Mesenchymal stem cell (in vitro differentiated cells and primary cell): ENCODE data around the gene APEH.
"Not testable (repeated sequence)": the region's sequence is repeated elsewhere in the genome, so short reads cannot be mapped to it uniquely, and the experiment has no call there.

Experiments
- DNase-seq: peaks from one replicate; pipeline ENCODE4 v3.0.0-alpha.2; 2013
- H2AFZ ChIP-seq: one replicate; pipeline ENCODE4 v1.6.1; 2013; ENCODE audit warnings: low read depth, mild to moderate bottlenecking, control low read depth, inconsistent platforms, low read length, moderate library complexity
- H2AK5ac ChIP-seq: 2 replicates; pipeline ENCODE4 v1.6.1; 2013; ENCODE audit warnings: low read length, moderate library complexity, mild to moderate bottlenecking, inconsistent platforms; ENCODE audit not compliant: severe bottlenecking
- H2BK120ac ChIP-seq: one replicate; pipeline ENCODE4 v1.6.1; 2013; ENCODE audit warnings: low read depth, mild to moderate bottlenecking, inconsistent platforms, low read length, moderate library complexity
- H2BK12ac ChIP-seq, 2 experiments: one replicate each; pipeline ENCODE4 v1.6.1; 2013; ENCODE audit warnings: inconsistent platforms in 2 of 2, low read length in 2 of 2, mild to moderate bottlenecking in 2 of 2, moderate library complexity in 2 of 2, control low read depth in 1 of 2
- H2BK15ac ChIP-seq: one replicate; pipeline ENCODE4 v1.6.1; 2013; ENCODE audit warnings: mild to moderate bottlenecking, low read depth, inconsistent platforms; ENCODE audit not compliant: poor library complexity, severe bottlenecking
- H2BK5ac ChIP-seq: 2 replicates; pipeline ENCODE4 v1.6.1; 2013; ENCODE audit warnings: low read depth, mild to moderate bottlenecking, low read length, control low read depth, inconsistent platforms; ENCODE audit not compliant: poor library complexity, severe bottlenecking
- H3K14ac ChIP-seq, 2 experiments: one replicate each; pipeline ENCODE4 v1.6.1; 2013; ENCODE audit warnings: inconsistent platforms in 2 of 2, low read length in 2 of 2, control low read depth in 1 of 2, mild to moderate bottlenecking in 1 of 2, moderate library complexity in 1 of 2
- H3K18ac ChIP-seq, 2 experiments: one replicate each; pipeline ENCODE4 v1.6.1; 2013; ENCODE audit warnings: inconsistent platforms in 2 of 2, low read length in 2 of 2, control low read depth in 1 of 2, low read depth in 1 of 2, mild to moderate bottlenecking in 1 of 2
- H3K23ac ChIP-seq, 2 experiments: one replicate each; pipeline ENCODE4 v1.6.1; 2013; ENCODE audit warnings: inconsistent platforms in 2 of 2, low read length in 2 of 2, mild to moderate bottlenecking in 2 of 2, moderate library complexity in 2 of 2, control low read depth in 1 of 2
- H3K27ac ChIP-seq: 2 replicates; pipeline ENCODE4 v1.5.1; 2013; ENCODE audit warnings: mild to moderate bottlenecking, moderate library complexity, low read length, control low read depth, inconsistent platforms; ENCODE audit not compliant: poor library complexity, severe bottlenecking
- H3K27me3 ChIP-seq, 2 experiments: 2 replicates each; pipeline versions ENCODE4 v1.6.1 to v1.7.0; 2013; ENCODE audit warnings: low read length in 2 of 2, mild to moderate bottlenecking in 2 of 2, moderate library complexity in 2 of 2, control low read depth in 1 of 2, inconsistent platforms in 1 of 2; ENCODE audit not compliant: control insufficient read depth in 1 of 2, insufficient read depth in 1 of 2
- H3K36me3 ChIP-seq, 2 experiments: 2 replicates each; pipeline versions ENCODE4 v1.6.1 to v1.7.0; 2013; ENCODE audit warnings: low read length in 2 of 2, control low read depth in 1 of 2, inconsistent platforms in 1 of 2, low read depth in 1 of 2, mild to moderate bottlenecking in 1 of 2; ENCODE audit not compliant: insufficient read depth in 2 of 2, control insufficient read depth in 1 of 2
- H3K4ac ChIP-seq, 2 experiments: one replicate each; pipeline ENCODE4 v1.6.1; 2013; ENCODE audit warnings: inconsistent platforms in 2 of 2, low read length in 2 of 2, mild to moderate bottlenecking in 2 of 2, moderate library complexity in 2 of 2, control low read depth in 1 of 2, low read depth in 1 of 2
- H3K4me1 ChIP-seq: 2 replicates; pipeline ENCODE4 v1.6.1; 2013; ENCODE audit warnings: low read depth, low read length, control low read depth; ENCODE audit not compliant: control insufficient read depth, insufficient read depth
- H3K4me2 ChIP-seq: 2 replicates; pipeline ENCODE4 v1.6.1; 2013; ENCODE audit warnings: low read length, mild to moderate bottlenecking, inconsistent platforms; ENCODE audit not compliant: poor library complexity, severe bottlenecking
- H3K4me3 ChIP-seq, 2 experiments: 2 replicates each; pipeline versions ENCODE4 v1.5.1 to v1.7.0; 2013; ENCODE audit warnings: low read length in 2 of 2, mild to moderate bottlenecking in 2 of 2, control low read depth in 1 of 2, low read depth in 1 of 2; ENCODE audit not compliant: insufficient read depth in 1 of 2
- H3K79me1 ChIP-seq: replicated peaks from 2 replicates; pipeline ENCODE4 v1.6.1; 2013; ENCODE audit warnings: mild to moderate bottlenecking, control low read depth, low read length, inconsistent platforms; ENCODE audit not compliant: poor library complexity, severe bottlenecking
- H3K9ac ChIP-seq: 2 replicates; pipeline ENCODE4 v1.7.0; 2013; ENCODE audit warnings: mild to moderate bottlenecking, low read length, moderate library complexity
- H3K9me3 ChIP-seq: 2 replicates; pipeline ENCODE4 v1.7.0; 2013; ENCODE audit warnings: mild to moderate bottlenecking, low read length; ENCODE audit not compliant: control insufficient read depth
- H4K8ac ChIP-seq: one replicate; pipeline ENCODE4 v1.6.1; 2013; ENCODE audit warnings: inconsistent platforms, mild to moderate bottlenecking, low read length, moderate library complexity
- H4K91ac ChIP-seq: one replicate; pipeline ENCODE4 v1.6.1; 2013; ENCODE audit warnings: mild to moderate bottlenecking, low read length, inconsistent platforms
- WGBS: methylation state at CpG from one replicate; pipeline ENCODE4 v1.1.7; 2013; ENCODE audit warnings: mixed read lengths; 5-methylcytosine and 5-hydroxymethylcytosine counted together

Gene APEH

GRCh38 chr3:49694409-49695070 is 20.4 kb downstream of the APEH start:
- not testable (repeated sequence) for H3K4me2 ChIP-seq, H3K27me3 ChIP-seq, H2BK5ac ChIP-seq, H3K9ac ChIP-seq, H3K18ac ChIP-seq, H3K4ac ChIP-seq, H3K9me3 ChIP-seq, H3K27ac ChIP-seq, H2BK12ac ChIP-seq, H4K8ac ChIP-seq, H3K14ac ChIP-seq, DNase-seq, H3K4me3 ChIP-seq, H2AFZ ChIP-seq, H2BK15ac ChIP-seq, H2AK5ac ChIP-seq, H3K23ac ChIP-seq, H2BK120ac ChIP-seq, H4K91ac ChIP-seq
- peaks cover 14 to 31% of the 10 kb centered on the region in 2 experiments for H3K36me3 ChIP-seq
- H3K4me1 ChIP-seq = peaks cover 19% of the 10 kb centered on the region
- WGBS = 68% methylated on average over 4 of the region's 6 CpGs
- peaks cover 20% of the 10 kb centered on the region for H3K79me1 ChIP-seq

GRCh38 chr3:49695350-49696015 is 21.3 kb downstream of the APEH start:
- not testable (repeated sequence) for H3K9ac ChIP-seq, H2BK5ac ChIP-seq, H3K4me2 ChIP-seq, H2BK120ac ChIP-seq, H3K27ac ChIP-seq, H3K18ac ChIP-seq, H2AFZ ChIP-seq, H3K14ac ChIP-seq, H4K91ac ChIP-seq, H3K4ac ChIP-seq, DNase-seq, H2AK5ac ChIP-seq, H3K9me3 ChIP-seq, H3K4me3 ChIP-seq, H2BK15ac ChIP-seq, H3K23ac ChIP-seq, H4K8ac ChIP-seq, H2BK12ac ChIP-seq, H3K27me3 ChIP-seq
- H3K36me3 ChIP-seq = peaks cover 22 to 40% of the 10 kb centered on the region in 2 experiments
- H3K4me1 ChIP-seq = peaks cover 18% of the 10 kb centered on the region
- WGBS = 93% methylated on average over 4 of the region's 4 CpGs
- peaks cover 16% of the 10 kb centered on the region for H3K79me1 ChIP-seq

DNA sequence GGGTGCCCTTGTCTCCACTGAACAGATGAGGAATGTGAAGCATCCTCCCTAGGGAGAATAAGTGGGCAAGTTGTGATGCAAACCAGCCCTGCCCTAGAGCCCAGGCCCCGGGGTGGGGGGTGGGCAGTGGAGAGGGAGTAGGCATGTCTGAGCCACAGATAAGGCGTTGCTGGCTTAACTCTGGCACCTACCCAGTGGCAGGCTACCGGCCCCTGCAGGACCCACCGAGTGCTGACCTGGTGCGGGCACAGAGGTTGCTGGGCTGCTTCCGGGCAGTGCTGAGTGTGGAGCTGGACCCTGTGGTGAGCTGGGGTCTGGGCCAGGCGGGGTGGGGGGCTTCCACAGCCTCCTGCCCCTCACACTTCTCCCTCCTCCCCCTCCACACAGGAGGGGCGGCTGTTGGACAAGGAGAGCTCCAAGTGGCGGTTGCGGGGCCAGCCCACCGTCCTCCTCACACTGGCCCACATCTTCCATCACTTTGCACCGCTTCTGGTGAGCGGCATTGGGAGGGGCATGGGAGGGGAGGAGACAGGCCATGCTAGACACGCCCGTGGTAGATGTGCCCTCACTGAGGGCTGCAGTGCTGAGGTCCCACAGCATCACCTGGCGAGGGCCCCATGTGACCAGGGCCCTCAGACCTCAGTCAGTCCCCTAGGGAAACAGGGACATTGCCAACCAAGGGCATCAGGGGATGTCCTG is 25.3 kb downstream of the APEH start:
- H3K18ac ChIP-seq = no peak overlapping the region
- no peak overlapping the region for H3K9ac ChIP-seq
- peaks cover 7% of the 10 kb centered on the region for H3K79me1 ChIP-seq
- H2BK5ac ChIP-seq = no peak overlapping the region
- H2AFZ ChIP-seq = no peak overlapping the region
- no peak overlapping the region for H3K14ac ChIP-seq
- H3K4me1 ChIP-seq = peaks cover 12% of the 10 kb centered on the region
- 94% methylated on average over 11 of the region's 16 CpGs for WGBS
- no peak overlapping the region for H4K91ac ChIP-seq
- H3K4me3 ChIP-seq = no peak overlapping the region
- H3K23ac ChIP-seq = no peak overlapping the region
- H2BK12ac ChIP-seq = no peak overlapping the region
- H3K36me3 ChIP-seq = peaks cover 45 to 73% of the 10 kb centered on the region in 2 experiments
- H3K27ac ChIP-seq = no peak overlapping the region
- no peak overlapping the region for H4K8ac ChIP-seq
- no peak overlapping the region for H2AK5ac ChIP-seq
- no peak overlapping the region for H2BK15ac ChIP-seq
- no peaks in the 10 kb centered on the region for H3K27me3 ChIP-seq
- H3K9me3 ChIP-seq = no peaks in the 10 kb centered on the region
- no peak for DNase-seq
- no peak overlapping the region for H3K4me2 ChIP-seq
- no peak overlapping the region for H2BK120ac ChIP-seq
- no peak overlapping the region for H3K4ac ChIP-seq

DNA sequence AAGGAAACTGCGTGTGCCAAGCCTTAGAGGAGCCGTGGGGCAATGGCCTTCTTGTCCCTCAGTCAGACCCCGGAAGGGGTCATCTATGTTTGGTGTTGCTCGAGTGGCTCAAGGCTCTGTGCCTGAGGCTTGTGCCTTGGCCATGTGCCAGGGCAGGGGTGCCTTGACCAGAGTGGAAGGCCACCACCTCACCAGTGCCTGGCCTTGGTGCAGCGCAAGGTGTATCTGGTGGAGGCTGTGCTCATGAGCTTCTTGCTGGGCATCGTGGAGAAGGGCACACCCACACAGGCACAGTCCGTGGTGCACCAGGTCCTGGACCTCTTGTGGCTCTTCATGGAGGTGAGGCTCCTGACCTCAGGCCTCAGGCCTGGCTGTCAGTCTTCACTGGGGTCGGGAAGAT is 25.9 kb downstream of the APEH start:
- H3K9ac ChIP-seq = no peak overlapping the region
- no peak overlapping the region for H3K23ac ChIP-seq
- peaks cover 51 to 79% of the 10 kb centered on the region in 2 experiments for H3K36me3 ChIP-seq
- no peak overlapping the region for H3K27ac ChIP-seq
- H4K91ac ChIP-seq = no peak overlapping the region
- no peak overlapping the region for H3K18ac ChIP-seq
- no peaks in the 10 kb centered on the region for H3K27me3 ChIP-seq
- no peak overlapping the region for H2BK15ac ChIP-seq
- 92% methylated on average over 8 of the region's 8 CpGs for WGBS
- H2BK12ac ChIP-seq = no peak overlapping the region
- H3K4me1 ChIP-seq = peaks cover 12% of the 10 kb centered on the region
- no peak overlapping the region for H3K4me2 ChIP-seq
- no peaks in the 10 kb centered on the region for H3K9me3 ChIP-seq
- no peak overlapping the region for H2AK5ac ChIP-seq
- H3K4ac ChIP-seq = no peak overlapping the region
- no peak overlapping the region for H3K14ac ChIP-seq
- no peak overlapping the region for H3K4me3 ChIP-seq
- no peak for DNase-seq
- H2BK120ac ChIP-seq = no peak overlapping the region
- H3K79me1 ChIP-seq = peaks cover 7% of the 10 kb centered on the region
- no peak overlapping the region for H2BK5ac ChIP-seq
- no peak overlapping the region for H4K8ac ChIP-seq
- H2AFZ ChIP-seq = no peak overlapping the region
